SK-N-SH (cell line): ENCODE measurements around the gene HMGXB4. TPM values are rescaled to one million over a fixed set of nuclear protein-coding genes. Genes with fewer than 3 reads are reported as not detected.

ENCODE experiments used
- CTCF ChIA-PET: fragments of 300-600, 350-600 bp; formaldehyde crosslinking; extraction: SDS; loops from one replicate; lab custom pipeline; 2021; lab: Yijun Ruan, JAX
- POLR2A ChIA-PET: fragments of 350-600 bp; sonication (Branson Sonifier 250); formaldehyde crosslinking; extraction: SDS; loops from one replicate; lab custom pipeline; 2020; ENCODE audit warnings: antibody characterized with exemption, inconsistent platforms; lab: Yijun Ruan, JAX
- DNase-seq: peaks from one replicate; pipeline ENCODE4 v3.0.0; 2012
- H2AFZ ChIP-seq: fragments of 200-600 bp; sonication (generic); 2 replicates; pipeline ENCODE4 v1.8.1; 2016; ENCODE audit warnings: antibody characterized with exemption, mild to moderate bottlenecking, low read depth
- H3F3A ChIP-seq: fragments of 200-600 bp; sonication (generic); replicated peaks from 2 replicates; pipeline ENCODE3; 2016; ENCODE audit warnings: antibody characterized with exemption, mild to moderate bottlenecking; ENCODE audit not compliant: insufficient read depth
- H3K27ac ChIP-seq, 2 experiments: fragments of 200-500 bp in 1 of 2; fragments of 200-600 bp in 1 of 2; sonication (Bioruptor generic) in 1 of 2; sonication (generic), shearing (Covaris generic) in 1 of 2; 2 replicates each; pipeline versions ENCODE4 v1.5.1 to v1.6.1; 2014 to 2016; ENCODE audit warnings: low read depth in 2 of 2, inconsistent platforms in 1 of 2, low read length in 1 of 2, mild to moderate bottlenecking in 1 of 2, mixed read lengths in 1 of 2
- H3K27me3 ChIP-seq: fragments of 200-600 bp; sonication (generic), shearing (Covaris generic); 2 replicates; pipeline ENCODE4 v1.6.1; 2016; ENCODE audit warnings: mixed run types; ENCODE audit not compliant: insufficient read depth
- H3K36me3 ChIP-seq, 2 experiments: fragments of 200-500 bp in 1 of 2; fragments of 200-600 bp in 1 of 2; sonication (Bioruptor generic) in 1 of 2; sonication (generic) in 1 of 2; replicated peaks in 1 of 2; 2 replicates each; pipeline versions ENCODE3 to v1.5.1; 2014 to 2016; ENCODE audit warnings: low read length in 1 of 2, mild to moderate bottlenecking in 1 of 2; ENCODE audit not compliant: insufficient read depth in 2 of 2, control insufficient read depth in 1 of 2
- H3K4me1 ChIP-seq, 2 experiments: fragments of 200-500 bp in 1 of 2; fragments of 200-600 bp in 1 of 2; sonication (Bioruptor generic) in 1 of 2; sonication (generic), shearing (Covaris generic) in 1 of 2; 2 replicates each; pipeline versions ENCODE4 v1.5.1 to v1.6.1; 2014 to 2016; ENCODE audit warnings: low read depth in 1 of 2, low read length in 1 of 2, mixed run types in 1 of 2; ENCODE audit not compliant: insufficient read depth in 2 of 2, control insufficient read depth in 1 of 2
- H3K4me2 ChIP-seq: fragments of 200-600 bp; sonication (generic), shearing (Covaris generic); 2 replicates; pipeline ENCODE4 v1.6.1; 2017; ENCODE audit warnings: mixed run types
- H3K4me3 ChIP-seq, 2 experiments: fragments of 200-500 bp in 1 of 2; fragments of 200-600 bp in 1 of 2; sonication (Bioruptor generic) in 1 of 2; sonication (generic), shearing (Covaris generic) in 1 of 2; 2 replicates each; pipeline versions ENCODE4 v1.5.1 to v1.8.1; 2014 to 2016; ENCODE audit warnings: low read depth in 2 of 2, inconsistent platforms in 1 of 2, low read length in 1 of 2, mild to moderate bottlenecking in 1 of 2, mixed read lengths in 1 of 2, moderate library complexity in 1 of 2
- H3K79me2 ChIP-seq: fragments of 200-600 bp; sonication (generic); 2 replicates; pipeline ENCODE4 v1.8.1; 2017; ENCODE audit warnings: mild to moderate bottlenecking; ENCODE audit not compliant: insufficient read depth
- H3K9ac ChIP-seq: fragments of 200-600 bp; sonication (generic); 2 replicates; pipeline ENCODE4 v1.6.1; 2017; ENCODE audit warnings: mixed run types
- H3K9me2 ChIP-seq: fragments of 200-600 bp; sonication (generic); 2 replicates; pipeline ENCODE4 v1.6.1; 2017; ENCODE audit warnings: mixed run types
- H3K9me3 ChIP-seq: fragments of 200-600 bp; sonication (generic); 2 replicates; pipeline ENCODE4 v1.6.1; 2017; ENCODE audit warnings: mixed run types, mild to moderate bottlenecking, moderate library complexity
- H4K20me1 ChIP-seq: fragments of 200-600 bp; sonication (generic); 2 replicates; pipeline ENCODE4 v1.6.1; 2017; ENCODE audit warnings: mild to moderate bottlenecking, mixed run types; ENCODE audit not compliant: insufficient read depth
- CHD2 ChIP-seq: fragments of 150-350 bp; IDR thresholded peaks from 2 replicates; pipeline ENCODE4 v1.6.1; 2018; ENCODE audit warnings: low read length; ENCODE audit not compliant: partially characterized antibody
- FOSL2 ChIP-seq: IDR thresholded peaks from 2 replicates; pipeline ENCODE4 v1.4.0; 2012; ENCODE audit warnings: low read depth, mild to moderate bottlenecking, moderate library complexity, borderline replicate concordance
- MXI1 ChIP-seq: IDR thresholded peaks from 2 replicates; pipeline ENCODE4 v1.6.1; 2012; ENCODE audit warnings: mild to moderate bottlenecking, low read depth, low read length, improper control_type of control experiment
- POLR2AphosphoS5 ChIP-seq: IDR thresholded peaks from 2 replicates; pipeline ENCODE4 v1.6.1; 2012; ENCODE audit warnings: low read depth, low read length
- RAD21 ChIP-seq: IDR thresholded peaks from 2 replicates; pipeline ENCODE4 v1.6.1; 2012; ENCODE audit warnings: mild to moderate bottlenecking, low read length
- RCOR1 ChIP-seq: fragments of 150-350 bp; IDR thresholded peaks from 2 replicates; pipeline ENCODE4 v1.6.1; 2017; ENCODE audit warnings: antibody characterized with exemption, low read length
- RFX5 ChIP-seq: IDR thresholded peaks from 2 replicates; pipeline ENCODE4 v1.6.1; 2012; ENCODE audit warnings: mild to moderate bottlenecking, improper control_type of control experiment, low read length
- TAF1 ChIP-seq: IDR thresholded peaks from 2 replicates; pipeline ENCODE4 v1.6.1; 2012; ENCODE audit warnings: low read depth, mild to moderate bottlenecking, low read length, moderate library complexity, borderline replicate concordance
- TCF12 ChIP-seq: IDR thresholded peaks from 2 replicates; pipeline ENCODE4 v1.4.0; 2012
- WGBS: methylation state at CpG from one replicate; pipeline ENCODE4 v1.1.6; 2017; ENCODE audit warnings: low lambda C conversion rate; 5-methylcytosine and 5-hydroxymethylcytosine counted together
- polyA plus RNA-seq, 3 experiments: library from polyadenylated mRNA; depleted of rRNA; stranded (reverse); fragments of >200 nt; gene quantifications; 2 replicates each; pipeline ENCODE4 v1.2.3, GENCODE V29; 2012
- TF ChIP-seq, protein P1 (sequence below): IDR thresholded peaks from 2 replicates; pipeline ENCODE4 v1.4.0; 2012; ENCODE audit warnings: low read depth
- TF ChIP-seq, protein P2 (sequence below): IDR thresholded peaks from 2 replicates; pipeline ENCODE4 v1.4.0; 2012; ENCODE audit warnings: low read depth, borderline replicate concordance
- TF ChIP-seq, protein P3 (sequence below): IDR thresholded peaks from 2 replicates; pipeline ENCODE4 v1.6.1; 2012; ENCODE audit warnings: mild to moderate bottlenecking, low read depth, low read length, moderate library complexity

Gene HMGXB4
- polyA plus RNA-seq, 1 of the 3 experiments (the other 2 are of a cell fraction) = 16.5 TPM

DNA sequence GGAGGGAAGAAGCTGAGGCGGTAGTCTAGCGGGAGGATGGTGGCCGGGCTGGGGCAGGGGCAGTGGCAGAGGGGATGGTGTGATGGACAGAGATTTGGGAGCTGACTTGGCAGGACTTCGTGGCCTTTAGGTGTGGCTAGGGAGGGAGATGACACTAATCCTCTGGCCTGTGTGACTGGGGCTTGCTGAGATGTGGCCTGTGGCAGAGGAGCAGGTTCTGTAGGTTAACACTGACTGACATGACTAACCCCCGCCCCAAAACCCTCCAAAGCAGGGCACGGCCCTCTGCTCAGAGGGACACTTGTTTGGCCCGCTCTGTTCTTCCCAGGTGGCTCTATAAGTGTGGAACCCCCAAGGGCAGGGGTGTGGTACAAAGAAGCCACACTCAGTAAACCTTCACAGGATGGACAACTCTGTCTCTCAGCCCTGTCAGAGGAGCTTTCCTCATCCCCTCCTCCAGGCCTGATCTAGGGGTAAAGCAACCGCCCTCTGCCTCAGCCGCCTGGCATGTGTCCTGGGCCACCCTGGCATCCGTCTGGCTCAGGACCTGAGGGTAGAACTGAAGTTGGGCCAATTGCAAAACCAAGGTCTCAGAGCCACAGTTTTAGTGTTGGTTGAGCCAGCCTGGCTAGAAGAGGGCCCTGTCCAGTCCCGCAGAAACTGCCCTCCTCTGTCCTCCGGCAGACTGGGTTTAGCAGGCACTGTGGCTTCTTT, 58.0 kb downstream of the HMGXB4 start:
- H3K9me3 ChIP-seq = no peaks in the 10 kb centered on the region
- H3K9ac ChIP-seq = no peak overlapping the region
- CTCF ChIA-PET = no interaction called here
- no peak overlapping the region for H2AFZ ChIP-seq
- H3K27ac ChIP-seq = no peak overlapping the region
- POLR2A ChIA-PET = no interaction called here
- peaks cover 5 to 19% of the 10 kb centered on the region in 2 experiments; a peak in 3 of 4 replicates for H3K4me1 ChIP-seq
- H4K20me1 ChIP-seq = peaks cover 5% of the 10 kb centered on the region; the same call in 1 of the 2 replicates
- H3K4me2 ChIP-seq = no peak overlapping the region
- TF ChIP-seq, protein P1, sequence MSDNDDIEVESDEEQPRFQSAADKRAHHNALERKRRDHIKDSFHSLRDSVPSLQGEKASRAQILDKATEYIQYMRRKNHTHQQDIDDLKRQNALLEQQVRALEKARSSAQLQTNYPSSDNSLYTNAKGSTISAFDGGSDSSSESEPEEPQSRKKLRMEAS = no peak
- no peak for TF ChIP-seq MXI1
- no peak for TF ChIP-seq POLR2AphosphoS5
- no peak for TF ChIP-seq RCOR1
- TF ChIP-seq RAD21 = no peak
- no peak for TF ChIP-seq FOSL2
- TF ChIP-seq RFX5 = no peak
- no peak for TF ChIP-seq CHD2
- TF ChIP-seq, protein P2, sequence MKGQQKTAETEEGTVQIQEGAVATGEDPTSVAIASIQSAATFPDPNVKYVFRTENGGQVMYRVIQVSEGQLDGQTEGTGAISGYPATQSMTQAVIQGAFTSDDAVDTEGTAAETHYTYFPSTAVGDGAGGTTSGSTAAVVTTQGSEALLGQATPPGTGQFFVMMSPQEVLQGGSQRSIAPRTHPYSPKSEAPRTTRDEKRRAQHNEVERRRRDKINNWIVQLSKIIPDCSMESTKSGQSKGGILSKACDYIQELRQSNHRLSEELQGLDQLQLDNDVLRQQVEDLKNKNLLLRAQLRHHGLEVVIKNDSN = no peak
- TF ChIP-seq TCF12 = no peak
- TF ChIP-seq TAF1 = no peak
- TF ChIP-seq, protein P3, sequence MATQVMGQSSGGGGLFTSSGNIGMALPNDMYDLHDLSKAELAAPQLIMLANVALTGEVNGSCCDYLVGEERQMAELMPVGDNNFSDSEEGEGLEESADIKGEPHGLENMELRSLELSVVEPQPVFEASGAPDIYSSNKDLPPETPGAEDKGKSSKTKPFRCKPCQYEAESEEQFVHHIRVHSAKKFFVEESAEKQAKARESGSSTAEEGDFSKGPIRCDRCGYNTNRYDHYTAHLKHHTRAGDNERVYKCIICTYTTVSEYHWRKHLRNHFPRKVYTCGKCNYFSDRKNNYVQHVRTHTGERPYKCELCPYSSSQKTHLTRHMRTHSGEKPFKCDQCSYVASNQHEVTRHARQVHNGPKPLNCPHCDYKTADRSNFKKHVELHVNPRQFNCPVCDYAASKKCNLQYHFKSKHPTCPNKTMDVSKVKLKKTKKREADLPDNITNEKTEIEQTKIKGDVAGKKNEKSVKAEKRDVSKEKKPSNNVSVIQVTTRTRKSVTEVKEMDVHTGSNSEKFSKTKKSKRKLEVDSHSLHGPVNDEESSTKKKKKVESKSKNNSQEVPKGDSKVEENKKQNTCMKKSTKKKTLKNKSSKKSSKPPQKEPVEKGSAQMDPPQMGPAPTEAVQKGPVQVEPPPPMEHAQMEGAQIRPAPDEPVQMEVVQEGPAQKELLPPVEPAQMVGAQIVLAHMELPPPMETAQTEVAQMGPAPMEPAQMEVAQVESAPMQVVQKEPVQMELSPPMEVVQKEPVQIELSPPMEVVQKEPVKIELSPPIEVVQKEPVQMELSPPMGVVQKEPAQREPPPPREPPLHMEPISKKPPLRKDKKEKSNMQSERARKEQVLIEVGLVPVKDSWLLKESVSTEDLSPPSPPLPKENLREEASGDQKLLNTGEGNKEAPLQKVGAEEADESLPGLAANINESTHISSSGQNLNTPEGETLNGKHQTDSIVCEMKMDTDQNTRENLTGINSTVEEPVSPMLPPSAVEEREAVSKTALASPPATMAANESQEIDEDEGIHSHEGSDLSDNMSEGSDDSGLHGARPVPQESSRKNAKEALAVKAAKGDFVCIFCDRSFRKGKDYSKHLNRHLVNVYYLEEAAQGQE = no peak
- TF ChIP-seq, all 33 proteins: peak for 0
- peaks cover 19% of the 10 kb centered on the region; the same call in 1 of the 2 replicates for H3K79me2 ChIP-seq
- no peaks in the 10 kb centered on the region for H3K27me3 ChIP-seq
- DNase-seq = no peak
- peaks cover 6% of the 10 kb centered on the region for H3F3A ChIP-seq
- no peak overlapping the region for H3K4me3 ChIP-seq
- peaks cover 0 to 13% of the 10 kb centered on the region in 2 experiments for H3K36me3 ChIP-seq
- WGBS = 97% methylated on average over 8 of the region's 12 CpGs
- H3K9me2 ChIP-seq = no peaks in the 10 kb centered on the region
